IMR-90 (cell line): Measurements from ENCODE around the gene LAMA5. TPM values are rescaled to one million over a fixed set of nuclear protein-coding genes. Genes with fewer than 3 reads are reported as not detected.

Source experiments
- ATAC-seq: fragments of 200-7000 bp; cut with Tn5 transposase; 2 replicates; pipeline ENCODE4 v1.9.1; 2020; ENCODE audit warnings: low read depth, mild to moderate bottlenecking, moderate library complexity
- BruUV-seq: library from RNA; stranded (reverse); fragments of 400-500 nt; replicated peaks from 2 replicates; lab custom pipeline; 2021; lab: Mats Ljungman, UMichigan
- CTCF ChIA-PET: fragments of 300-600 bp; formaldehyde crosslinking; extraction: SDS; loops from one replicate; lab custom pipeline; 2021; ENCODE audit warnings: antibody characterized with exemption; lab: Yijun Ruan, JAX
- POLR2A ChIA-PET: fragments of 300-600 bp; sonication (Branson Sonifier 250); formaldehyde crosslinking; loops from one replicate; lab custom pipeline; 2022; ENCODE audit warnings: antibody characterized with exemption; ENCODE audit not compliant: unreplicated experiment; lab: Charles Lee
- DNase-seq: peaks from one replicate; pipeline ENCODE4 v3.0.0; 2013
- H2AFZ ChIP-seq: replicated peaks from 2 replicates; pipeline ENCODE3; 2013; ENCODE audit warnings: low read length, mild to moderate bottlenecking; ENCODE audit not compliant: poor library complexity
- H2AK5ac ChIP-seq: 2 replicates; pipeline ENCODE4 v1.6.1; 2013; ENCODE audit warnings: low read depth, low read length, inconsistent platforms
- H2AK9ac ChIP-seq: replicated peaks from 2 replicates; pipeline ENCODE3; 2013; ENCODE audit warnings: mild to moderate bottlenecking, low read depth, low read length, moderate library complexity; ENCODE audit not compliant: poor library complexity
- H2BK120ac ChIP-seq: 2 replicates; pipeline ENCODE4 v1.6.1; 2013; ENCODE audit warnings: low read depth, low read length, inconsistent platforms
- H2BK15ac ChIP-seq: 3 replicates; pipeline ENCODE4 v1.6.1; 2013; ENCODE audit warnings: low read depth, low read length, inconsistent platforms
- H2BK20ac ChIP-seq: 2 replicates; pipeline ENCODE4 v1.6.1; 2013; ENCODE audit warnings: low read depth, mild to moderate bottlenecking, inconsistent platforms, low read length, moderate library complexity
- H2BK5ac ChIP-seq: 2 replicates; pipeline ENCODE4 v1.6.1; 2013; ENCODE audit warnings: mild to moderate bottlenecking, low read depth, low read length, inconsistent platforms; ENCODE audit not compliant: poor library complexity, severe bottlenecking
- H3K14ac ChIP-seq: replicated peaks from 2 replicates; pipeline ENCODE4 v1.6.1; 2013; ENCODE audit warnings: low read depth, low read length, inconsistent platforms
- H3K18ac ChIP-seq: 2 replicates; pipeline ENCODE4 v1.6.1; 2013; ENCODE audit warnings: low read depth, low read length, control low read depth
- H3K23ac ChIP-seq: 2 replicates; pipeline ENCODE4 v1.6.1; 2013; ENCODE audit warnings: low read depth, low read length, inconsistent platforms
- H3K27ac ChIP-seq: 2 replicates; pipeline ENCODE4 v1.5.1; 2013; ENCODE audit warnings: mild to moderate bottlenecking, control low read depth, low read length; ENCODE audit not compliant: insufficient read depth
- H3K27me3 ChIP-seq: 2 replicates; pipeline ENCODE4 v1.6.1; 2013; ENCODE audit warnings: low read length; ENCODE audit not compliant: control insufficient read depth, insufficient read depth
- H3K36me3 ChIP-seq: 2 replicates; pipeline ENCODE4 v1.6.1; 2013; ENCODE audit warnings: low read length, mixed read lengths; ENCODE audit not compliant: control insufficient read depth, insufficient read depth
- H3K4ac ChIP-seq: 2 replicates; pipeline ENCODE4 v1.6.1; 2013; ENCODE audit warnings: low read depth, low read length, inconsistent platforms
- H3K4me1 ChIP-seq: 2 replicates; pipeline ENCODE4 v1.6.1; 2013; ENCODE audit warnings: low read length, mixed read lengths; ENCODE audit not compliant: control insufficient read depth, insufficient read depth
- H3K4me2 ChIP-seq: 2 replicates; pipeline ENCODE4 v1.6.1; 2013; ENCODE audit warnings: low read depth, mild to moderate bottlenecking, control low read depth, low read length, moderate library complexity
- H3K4me3 ChIP-seq: 2 replicates; pipeline ENCODE4 v1.5.1; 2013; ENCODE audit warnings: low read depth, mild to moderate bottlenecking, control low read depth, low read length, moderate library complexity; ENCODE audit not compliant: insufficient read depth
- H3K56ac ChIP-seq: 2 replicates; pipeline ENCODE4 v1.6.1; 2013; ENCODE audit warnings: low read length, inconsistent platforms; ENCODE audit not compliant: insufficient read depth; ENCODE audit errors: extremely low read depth
- H3K79me1 ChIP-seq, 2 experiments: 2 replicates each; pipeline ENCODE4 v1.6.1; 2013; ENCODE audit warnings: low read length in 2 of 2, inconsistent platforms in 1 of 2, low read depth in 1 of 2
- H3K9ac ChIP-seq: 2 replicates; pipeline ENCODE4 v1.6.1; 2013; ENCODE audit warnings: low read depth, low read length, control low read depth
- H3K9me1 ChIP-seq: 2 replicates; pipeline ENCODE4 v1.6.1; 2013; ENCODE audit warnings: low read length, inconsistent platforms; ENCODE audit not compliant: insufficient read depth
- H3K9me3 ChIP-seq: 2 replicates; pipeline ENCODE4 v1.6.1; 2013; ENCODE audit warnings: low read length; ENCODE audit not compliant: control insufficient read depth, insufficient read depth
- H4K20me1 ChIP-seq: 2 replicates; pipeline ENCODE4 v1.6.1; 2013; ENCODE audit warnings: low read length, inconsistent platforms; ENCODE audit not compliant: insufficient read depth
- H4K5ac ChIP-seq: 2 replicates; pipeline ENCODE4 v1.6.1; 2013; ENCODE audit warnings: mild to moderate bottlenecking, low read depth, low read length, control low read depth
- H4K8ac ChIP-seq, 2 experiments: 2 replicates each; pipeline ENCODE4 v1.6.1; 2013; ENCODE audit warnings: low read depth in 2 of 2, low read length in 2 of 2, control low read depth in 1 of 2, inconsistent platforms in 1 of 2
- H4K91ac ChIP-seq: 2 replicates; pipeline ENCODE4 v1.6.1; 2013; ENCODE audit warnings: low read depth, low read length, inconsistent platforms; ENCODE audit not compliant: insufficient read depth
- POLR2A ChIP-seq: IDR thresholded peaks from 2 replicates; pipeline ENCODE4 v1.6.1; 2012; ENCODE audit warnings: mild to moderate bottlenecking, low read depth, low read length
- WGBS, 2 experiments: methylation state at CpG; one replicate each; pipeline versions ENCODE4 v1.1.5 to v1.1.7; 2013; ENCODE audit warnings: missing lambda C conversion rate in 2 of 2; ENCODE audit not compliant: insufficient read length in 1 of 2; ENCODE audit errors: extremely low coverage in 2 of 2; 5-methylcytosine and 5-hydroxymethylcytosine counted together
- dilution Hi-C: fragments of 300-500 bp; cut with HindIII; formaldehyde crosslinking; loops from one replicate; pipeline ENCODE4 v1.14.3; 2018; ENCODE audit warnings: low sequenced_read_pairs; ENCODE audit not compliant: unreplicated experiment
- in situ Hi-C: fragments of 300-500 bp; cut with MboI; formaldehyde crosslinking; loops from 3 replicates; pipeline ENCODE4 v1.14.3; 2019; ENCODE audit warnings: low sequenced_read_pairs, inconsistent platforms, mixed read lengths
- intact Hi-C: fragments of 100-400 bp; cut with micrococcal nuclease; formaldehyde crosslinking; loops from 2 replicates; pipeline ENCODE4 v1.10.0; 2022
- polyA plus RNA-seq, 3 experiments: library from polyadenylated mRNA; depleted of rRNA; stranded (reverse); fragments of >200 nt; gene quantifications; 2 replicates each; pipeline ENCODE4 v1.2.3, GENCODE V29; 2012; ENCODE audit warnings: low replicate concordance in 1 of 3
- total RNA-seq: library from RNA; depleted of rRNA; stranded (reverse); fragments of >200 nt; gene quantifications from 2 replicates; pipeline ENCODE4 v1.2.3, GENCODE V29; 2012

The LAMA5 gene
- total and polyA plus RNA-seq, 2 of the 4 experiments (the other 2 are of a cell fraction): 0.90 to 7.3 TPM

DNA sequence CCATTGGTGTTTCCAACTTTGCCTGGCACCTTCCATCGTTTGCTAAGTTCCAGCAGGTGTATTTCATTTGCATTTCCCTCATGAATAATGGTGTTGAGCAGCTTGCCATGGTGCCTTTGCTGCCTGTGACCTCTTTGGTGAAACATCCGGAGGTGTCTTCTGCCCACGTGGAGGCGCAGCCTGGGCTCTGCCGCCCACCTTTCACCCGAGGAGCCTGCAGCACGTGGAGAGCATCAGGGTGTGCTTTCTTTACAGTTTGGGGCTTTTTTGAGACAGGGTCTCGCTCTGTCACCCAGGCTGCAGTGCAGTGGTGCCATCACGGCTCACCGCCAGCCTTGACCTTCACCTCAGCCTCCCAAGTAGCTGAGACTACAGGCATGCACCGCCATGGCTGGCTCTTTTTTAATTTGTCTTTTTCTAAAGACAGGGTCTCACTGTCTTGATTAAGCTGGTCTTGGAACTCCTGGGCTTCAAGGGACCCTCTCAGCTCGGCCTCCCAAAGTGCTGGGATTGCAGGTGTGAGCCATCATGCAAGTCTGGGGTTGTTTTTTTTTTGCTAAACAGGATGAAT lies 67.4 kb downstream of the LAMA5 start:
- Histone ChIP-seq H3K27me3 (no peaks in the 10 kb centered on the region), H4K5ac (no peak overlapping the region), H2BK120ac (no peak overlapping the region), H2AK5ac (no peak overlapping the region), H2BK20ac (no peak overlapping the region), H3K56ac (no peak overlapping the region), H3K36me3 (peaks cover 22% of the 10 kb centered on the region), H3K14ac (no peak overlapping the region), H3K9ac (no peak overlapping the region), H2BK5ac (no peak overlapping the region), H2BK15ac (no peak overlapping the region), H3K4me1 (peaks cover 8% of the 10 kb centered on the region), H4K8ac (no peak overlapping the region), H3K9me3 (no peaks in the 10 kb centered on the region), H3K4ac (no peak overlapping the region), H3K18ac (no peak overlapping the region), H3K79me1 (peaks cover 0 to 18% of the 10 kb centered on the region in 2 experiments; a peak in 2 of 4 replicates), H3K4me2 (no peak overlapping the region), H2AFZ (no peak overlapping the region), H4K20me1 (peaks cover 16% of the 10 kb centered on the region), H2AK9ac (no peak overlapping the region), H3K27ac (no peak overlapping the region), H3K9me1 (0 out of 2 replicates have a peak, but pooled peaks cover 3% of the 10 kb centered on the region), H3K4me3 (no peak overlapping the region), H4K91ac (no peak overlapping the region), H3K23ac (no peak overlapping the region)
- POLR2A ChIA-PET: no interaction called here
- intact Hi-C loops (loop anchor here (10.0 kb wide), 1 partner anchor 195 kb away; no protein-coding TSS in a partner anchor), in situ Hi-C loops (loop anchor here (25.0 kb wide), 1 partner anchor 313 kb away; no protein-coding TSS in a partner anchor), dilution Hi-C loops (loop anchor here (25.0 kb wide), 1 partner anchor 88 kb away; the partner anchor contains the start of gene RPS21)
- CTCF ChIA-PET: interaction anchor here (0.6 to 1.5 kb wide), 2 partner anchors 31 to 76 kb away, joined by 3 to 6 read pairs; no protein-coding TSS in a partner anchor
- no peak for TF ChIP-seq POLR2A
- ATAC-seq (no peak), DNase-seq (no peak)
- 89% methylated on average over 8 of the region's 12 CpGs; no CpG with 5 or more reads in 1 of the 2 experiments for WGBS, 2 experiments
- BruUV-seq: no TSS peak
